CD4-positive, alpha-beta T cell (primary cell): Measurements from ENCODE around the gene PARG. TPM values are rescaled to one million over a fixed set of nuclear protein-coding genes. Genes with fewer than 3 reads are reported as not detected.
"Not testable (repeated sequence)": the region's sequence is repeated elsewhere in the genome, so short reads cannot be mapped to it uniquely, and the experiment has no call there.

Experiments
- ATAC-seq: fragments of 200-7000 bp; cut with Tn5 transposase; one replicate; pipeline ENCODE4 v1.10.0; 2022; ENCODE audit warnings: mild to moderate bottlenecking; ENCODE audit not compliant: poor library complexity
- CTCF ChIA-PET: fragments of 350-600 bp; sonication (Branson Sonifier 250); formaldehyde crosslinking; loops from one replicate; lab custom pipeline; 2021; ENCODE audit warnings: antibody characterized with exemption, inconsistent platforms; lab: Charles Lee
- POLR2A ChIA-PET: fragments of 350-600 bp; sonication (Branson Sonifier 250); formaldehyde crosslinking; loops from one replicate; lab custom pipeline; 2021; ENCODE audit warnings: antibody characterized with exemption, inconsistent platforms; lab: Charles Lee
- DNase-seq, 14 experiments: peaks; one replicate each; pipeline ENCODE4 v3.0.0-alpha.2; 2013 to 2020; ENCODE audit warnings: mixed read lengths in 2 of 14
- H3K27ac ChIP-seq, 2 donors: one replicate each; pipeline versions ENCODE4 v1.5.1 to v1.7.0; 2013; ENCODE audit warnings: low read length in 2 of 2, low read depth in 1 of 2, mild to moderate bottlenecking in 1 of 2
- H3K27me3 ChIP-seq, 2 experiments: 1 replicate in 1 of 2; 2 replicates in 1 of 2; pipeline versions ENCODE4 v1.6.1 to v1.7.0; 2013; ENCODE audit warnings: low read length in 2 of 2, control low read depth in 1 of 2, mild to moderate bottlenecking in 1 of 2, moderate library complexity in 1 of 2; ENCODE audit not compliant: insufficient read depth in 2 of 2, control insufficient read depth in 1 of 2
- H3K36me3 ChIP-seq: one replicate; pipeline ENCODE4 v1.6.1; 2013; ENCODE audit warnings: low read length, control low read depth; ENCODE audit not compliant: insufficient read depth
- H3K4me1 ChIP-seq: one replicate; pipeline ENCODE4 v1.6.1; 2013; ENCODE audit warnings: low read length, control low read depth; ENCODE audit not compliant: insufficient read depth
- H3K4me3 ChIP-seq: one replicate; pipeline ENCODE4 v1.5.1; 2013; ENCODE audit warnings: mild to moderate bottlenecking, low read length, moderate library complexity
- H3K9me3 ChIP-seq, 2 experiments: 1 replicate in 1 of 2; 2 replicates in 1 of 2; pipeline versions ENCODE4 v1.6.1 to v1.7.0; 2013; ENCODE audit warnings: low read length in 2 of 2, mild to moderate bottlenecking in 2 of 2, control low read depth in 1 of 2, moderate library complexity in 1 of 2; ENCODE audit not compliant: control insufficient read depth in 1 of 2, insufficient read depth in 1 of 2
- H3K27ac Mint-ChIP-seq: one replicate; pipeline ENCODE4 v1.8.0; 2020; ENCODE audit warnings: mixed read lengths
- H3K27me3 Mint-ChIP-seq: one replicate; pipeline ENCODE4 v1.8.0; 2021; ENCODE audit warnings: mixed read lengths
- H3K36me3 Mint-ChIP-seq: one replicate; pipeline ENCODE4 v1.8.0; 2021; ENCODE audit warnings: low read depth, mixed read lengths
- H3K4me1 Mint-ChIP-seq: one replicate; pipeline ENCODE4 v1.8.0; 2021; ENCODE audit warnings: low read depth, mixed read lengths
- H3K4me3 Mint-ChIP-seq: one replicate; pipeline ENCODE4 v1.8.0; 2020; ENCODE audit warnings: mild to moderate bottlenecking, mixed read lengths
- H3K9me3 Mint-ChIP-seq: one replicate; pipeline ENCODE4 v1.8.0; 2020; ENCODE audit warnings: mixed read lengths
- intact Hi-C, 2 experiments: fragments of 100-400 bp; cut with DNase I in 1 of 2; cut with micrococcal nuclease in 1 of 2; formaldehyde crosslinking; loops; one replicate each; pipeline versions ENCODE4 v1.15.1 to v1.9.0; 2023 to 2025; cut with DNase I, micrococcal nuclease
- total RNA-seq, 174 experiments: library from RNA in 2 of 174; stranded (reverse) in 2 of 174; gene quantifications; one replicate each; pipeline ENCODE4 v1.2.3 and lab custom pipeline; 2021 to 2026

The PARG gene
- total RNA-seq, 2 experiments from 2014 or later = 30.1 to 31.8 TPM

- DNase-seq, CTCF ChIA-PET, H3K27me3 ChIP-seq, H3K4me3 ChIP-seq, H3K36me3 ChIP-seq, H3K9me3 ChIP-seq, H3K27ac ChIP-seq, H3K4me3 Mint-ChIP-seq, H3K9me3 Mint-ChIP-seq, POLR2A ChIA-PET, intact Hi-C loops, ATAC-seq, H3K27ac Mint-ChIP-seq, H3K4me1 Mint-ChIP-seq, H3K4me1 ChIP-seq, H3K27me3 Mint-ChIP-seq: not testable (repeated sequence)
- peaks cover 29% of the 10 kb centered on the region for H3K36me3 Mint-ChIP-seq
Observed at GRCh38 chr10:49908290-49909080, 33.3 kb downstream of the PARG start.

GRCh38 chr10:49903829-49904228, 38.0 kb downstream of the PARG start:
- ATAC-seq, POLR2A ChIA-PET, H3K27ac Mint-ChIP-seq, H3K4me3 ChIP-seq, CTCF ChIA-PET, H3K4me1 ChIP-seq, H3K27me3 ChIP-seq, H3K36me3 ChIP-seq, DNase-seq, intact Hi-C loops, H3K27me3 Mint-ChIP-seq, H3K4me1 Mint-ChIP-seq, H3K9me3 ChIP-seq, H3K4me3 Mint-ChIP-seq, H3K9me3 Mint-ChIP-seq, H3K27ac ChIP-seq: not testable (repeated sequence)
- H3K36me3 Mint-ChIP-seq = peaks cover 47% of the 10 kb centered on the region

GRCh38 chr10:49900406-49900805, 41.4 kb downstream of the PARG start:
- intact Hi-C loops, H3K27ac ChIP-seq: not testable (repeated sequence)

GRCh38 chr10:49899999-49900398, 41.8 kb downstream of the PARG start:
- H3K9me3 ChIP-seq, H3K36me3 ChIP-seq, H3K4me3 Mint-ChIP-seq, H3K27me3 Mint-ChIP-seq, H3K27me3 ChIP-seq, intact Hi-C loops, H3K4me1 Mint-ChIP-seq, POLR2A ChIA-PET, ATAC-seq, H3K9me3 Mint-ChIP-seq, H3K27ac Mint-ChIP-seq, H3K27ac ChIP-seq, CTCF ChIA-PET, DNase-seq, H3K4me1 ChIP-seq, H3K4me3 ChIP-seq: not testable (repeated sequence)
- H3K36me3 Mint-ChIP-seq = peaks cover 60% of the 10 kb centered on the region

More at GRCh38 chr10:49900406-49900805, 41.4 kb downstream of the PARG start:
- H3K27me3 ChIP-seq, H3K9me3 Mint-ChIP-seq, H3K36me3 ChIP-seq, H3K27me3 Mint-ChIP-seq, H3K9me3 ChIP-seq, POLR2A ChIA-PET, DNase-seq, H3K4me3 ChIP-seq, H3K27ac Mint-ChIP-seq, H3K4me1 ChIP-seq, ATAC-seq, CTCF ChIA-PET, H3K4me3 Mint-ChIP-seq, H3K4me1 Mint-ChIP-seq: not testable (repeated sequence)
- peaks cover 56% of the 10 kb centered on the region for H3K36me3 Mint-ChIP-seq

GRCh38 chr10:49890025-49890424, 51.8 kb downstream of the PARG start:
- H3K9me3 Mint-ChIP-seq, H3K36me3 ChIP-seq, H3K4me3 ChIP-seq, CTCF ChIA-PET, H3K4me1 ChIP-seq, H3K27me3 Mint-ChIP-seq, H3K27ac Mint-ChIP-seq, H3K4me1 Mint-ChIP-seq, H3K4me3 Mint-ChIP-seq, H3K9me3 ChIP-seq, H3K27me3 ChIP-seq, intact Hi-C loops, POLR2A ChIA-PET, ATAC-seq, H3K27ac ChIP-seq, DNase-seq: not testable (repeated sequence)
- H3K36me3 Mint-ChIP-seq = peaks cover 27% of the 10 kb centered on the region

- CTCF ChIA-PET, H3K4me1 ChIP-seq, H3K4me3 Mint-ChIP-seq, POLR2A ChIA-PET, H3K4me3 ChIP-seq, ATAC-seq, H3K27ac ChIP-seq, H3K9me3 ChIP-seq, H3K27me3 ChIP-seq, H3K27ac Mint-ChIP-seq, DNase-seq, intact Hi-C loops, H3K36me3 ChIP-seq, H3K4me1 Mint-ChIP-seq, H3K27me3 Mint-ChIP-seq, H3K9me3 Mint-ChIP-seq: not testable (repeated sequence)
- peaks cover 34% of the 10 kb centered on the region for H3K36me3 Mint-ChIP-seq
Observed at GRCh38 chr10:49884739-49885331, 57.0 kb downstream of the PARG start.

- H3K9me3 Mint-ChIP-seq, POLR2A ChIA-PET, H3K4me1 Mint-ChIP-seq, ATAC-seq, H3K27me3 ChIP-seq, H3K4me3 ChIP-seq, intact Hi-C loops, H3K4me3 Mint-ChIP-seq, H3K4me1 ChIP-seq, CTCF ChIA-PET, DNase-seq, H3K27ac ChIP-seq, H3K36me3 ChIP-seq, H3K9me3 ChIP-seq, H3K27me3 Mint-ChIP-seq, H3K27ac Mint-ChIP-seq: not testable (repeated sequence)
- peaks cover 38% of the 10 kb centered on the region for H3K36me3 Mint-ChIP-seq
Observed at GRCh38 chr10:49883852-49884251, 58.0 kb downstream of the PARG start.
